Panc1 (cell line): ENCODE measurements around the gene VIPR2.

Experiments used
- CTCF ChIP-seq: fragments of 450-650 bp; IDR thresholded peaks from 2 replicates; pipeline ENCODE4 v1.5.1; 2017; ENCODE audit warnings: mild to moderate bottlenecking
- POLR2AphosphoS5 ChIP-seq: IDR thresholded peaks from 2 replicates; pipeline ENCODE4 v1.6.1; 2012; ENCODE audit warnings: mild to moderate bottlenecking, low read depth, low read length, moderate library complexity

GRCh38 chr7:159049266-159050025, 95.2 kb downstream of the VIPR2 start:
- TF ChIP-seq CTCF (no peak), POLR2AphosphoS5 (no peak)
